CD4-positive, alpha-beta T cell (primary cell): ENCODE results near the gene POT1. TPM values are rescaled to one million over a fixed set of nuclear protein-coding genes. Genes with fewer than 3 reads are reported as not detected.

ENCODE experiments used
- ATAC-seq: fragments of 200-7000 bp; cut with Tn5 transposase; one replicate; pipeline ENCODE4 v1.10.0; 2022; ENCODE audit warnings: mild to moderate bottlenecking; ENCODE audit not compliant: poor library complexity
- CTCF ChIA-PET: fragments of 350-600 bp; sonication (Branson Sonifier 250); formaldehyde crosslinking; loops from one replicate; lab custom pipeline; 2021; ENCODE audit warnings: antibody characterized with exemption, inconsistent platforms; lab: Charles Lee
- POLR2A ChIA-PET: fragments of 350-600 bp; sonication (Branson Sonifier 250); formaldehyde crosslinking; loops from one replicate; lab custom pipeline; 2021; ENCODE audit warnings: antibody characterized with exemption, inconsistent platforms; lab: Charles Lee
- DNase-seq, 14 experiments: peaks; one replicate each; pipeline ENCODE4 v3.0.0-alpha.2; 2013 to 2020; ENCODE audit warnings: mixed read lengths in 2 of 14
- H3K27ac ChIP-seq, 2 donors: one replicate each; pipeline versions ENCODE4 v1.5.1 to v1.7.0; 2013; ENCODE audit warnings: low read length in 2 of 2, low read depth in 1 of 2, mild to moderate bottlenecking in 1 of 2
- H3K27me3 ChIP-seq, 2 experiments: 1 replicate in 1 of 2; 2 replicates in 1 of 2; pipeline versions ENCODE4 v1.6.1 to v1.7.0; 2013; ENCODE audit warnings: low read length in 2 of 2, control low read depth in 1 of 2, mild to moderate bottlenecking in 1 of 2, moderate library complexity in 1 of 2; ENCODE audit not compliant: insufficient read depth in 2 of 2, control insufficient read depth in 1 of 2
- H3K36me3 ChIP-seq: one replicate; pipeline ENCODE4 v1.6.1; 2013; ENCODE audit warnings: low read length, control low read depth; ENCODE audit not compliant: insufficient read depth
- H3K4me1 ChIP-seq: one replicate; pipeline ENCODE4 v1.6.1; 2013; ENCODE audit warnings: low read length, control low read depth; ENCODE audit not compliant: insufficient read depth
- H3K4me3 ChIP-seq: one replicate; pipeline ENCODE4 v1.5.1; 2013; ENCODE audit warnings: mild to moderate bottlenecking, low read length, moderate library complexity
- H3K9me3 ChIP-seq, 2 experiments: 1 replicate in 1 of 2; 2 replicates in 1 of 2; pipeline versions ENCODE4 v1.6.1 to v1.7.0; 2013; ENCODE audit warnings: low read length in 2 of 2, mild to moderate bottlenecking in 2 of 2, control low read depth in 1 of 2, moderate library complexity in 1 of 2; ENCODE audit not compliant: control insufficient read depth in 1 of 2, insufficient read depth in 1 of 2
- H3K27ac Mint-ChIP-seq: one replicate; pipeline ENCODE4 v1.8.0; 2020; ENCODE audit warnings: mixed read lengths
- H3K27me3 Mint-ChIP-seq: one replicate; pipeline ENCODE4 v1.8.0; 2021; ENCODE audit warnings: mixed read lengths
- H3K36me3 Mint-ChIP-seq: one replicate; pipeline ENCODE4 v1.8.0; 2021; ENCODE audit warnings: low read depth, mixed read lengths
- H3K4me1 Mint-ChIP-seq: one replicate; pipeline ENCODE4 v1.8.0; 2021; ENCODE audit warnings: low read depth, mixed read lengths
- H3K4me3 Mint-ChIP-seq: one replicate; pipeline ENCODE4 v1.8.0; 2020; ENCODE audit warnings: mild to moderate bottlenecking, mixed read lengths
- H3K9me3 Mint-ChIP-seq: one replicate; pipeline ENCODE4 v1.8.0; 2020; ENCODE audit warnings: mixed read lengths
- CTCF ChIP-seq: fragments of 200-600 bp; IDR thresholded peaks from one replicate; pipeline ENCODE4 v1.8.0; 2022; ENCODE audit warnings: antibody characterized with exemption, mild to moderate bottlenecking
- intact Hi-C, 2 experiments: fragments of 100-400 bp; cut with DNase I in 1 of 2; cut with micrococcal nuclease in 1 of 2; formaldehyde crosslinking; loops; one replicate each; pipeline versions ENCODE4 v1.15.1 to v1.9.0; 2023 to 2025; cut with DNase I, micrococcal nuclease
- total RNA-seq, 174 experiments: library from RNA in 2 of 174; stranded (reverse) in 2 of 174; gene quantifications; one replicate each; pipeline ENCODE4 v1.2.3 and lab custom pipeline; 2021 to 2026

Gene POT1
- total RNA-seq, 2 experiments from 2014 or later = 8.0 to 8.3 TPM

GRCh38 chr7:124811341-124811740 lies 118.3 kb downstream of the POT1 start:
- no peak for TF ChIP-seq CTCF
- Histone ChIP-seq H3K27me3 (no peaks in the 10 kb centered on the region), H3K36me3 (no peaks in the 10 kb centered on the region), H3K4me1 (no peaks in the 10 kb centered on the region), H3K27ac (no peak overlapping the region), H3K9me3 (no peaks in the 10 kb centered on the region), H3K4me3 (no peak overlapping the region)
- ChIA-PET POLR2A (no interaction called here), CTCF (no interaction called here)
- H3K9me3 Mint-ChIP-seq = no peaks in the 10 kb centered on the region
- no peaks in the 10 kb centered on the region for H3K36me3 Mint-ChIP-seq
- no peak overlapping the region for H3K4me3 Mint-ChIP-seq
- DNase-seq (no peak), ATAC-seq (no peak)
- H3K27me3 Mint-ChIP-seq = peaks cover 24% of the 10 kb centered on the region
- H3K4me1 Mint-ChIP-seq = no peaks in the 10 kb centered on the region
- intact Hi-C loops = no loop called here
- H3K27ac Mint-ChIP-seq = no peak overlapping the region

DNA sequence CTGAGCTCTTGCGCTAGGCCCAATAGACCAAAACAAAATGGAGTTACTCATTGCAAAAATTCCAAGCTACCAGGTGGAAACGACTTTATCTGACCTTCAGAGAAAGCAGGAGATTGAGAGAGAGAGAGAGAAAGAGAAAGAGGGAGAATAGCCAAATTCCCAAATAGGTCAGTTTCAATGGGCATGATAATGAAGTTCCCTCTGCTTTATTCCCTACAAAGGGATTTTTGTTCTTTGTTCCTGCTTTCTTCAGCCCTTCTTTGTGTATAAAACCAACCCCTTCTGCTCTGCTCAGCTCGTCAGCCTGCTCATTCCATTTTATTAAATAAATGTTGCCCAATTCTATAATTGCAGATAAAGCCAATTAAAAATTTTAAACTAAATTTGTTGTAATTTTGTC lies 119.0 kb downstream of the POT1 start:
- Histone ChIP-seq H3K36me3 (no peaks in the 10 kb centered on the region), H3K4me3 (no peak overlapping the region), H3K27me3 (no peaks in the 10 kb centered on the region), H3K4me1 (no peaks in the 10 kb centered on the region), H3K9me3 (no peaks in the 10 kb centered on the region), H3K27ac (no peak overlapping the region)
- DNase-seq = no peak
- Mint-ChIP-seq H3K9me3 (no peaks in the 10 kb centered on the region), H3K27ac (no peak overlapping the region), H3K36me3 (no peaks in the 10 kb centered on the region), H3K4me3 (no peak overlapping the region), H3K27me3 (peaks cover 24% of the 10 kb centered on the region), H3K4me1 (no peaks in the 10 kb centered on the region)
- ChIA-PET POLR2A (no interaction called here), CTCF (no interaction called here)
- intact Hi-C loops = no loop called here
- TF ChIP-seq CTCF = no peak
- ATAC-seq = no peak

DNA sequence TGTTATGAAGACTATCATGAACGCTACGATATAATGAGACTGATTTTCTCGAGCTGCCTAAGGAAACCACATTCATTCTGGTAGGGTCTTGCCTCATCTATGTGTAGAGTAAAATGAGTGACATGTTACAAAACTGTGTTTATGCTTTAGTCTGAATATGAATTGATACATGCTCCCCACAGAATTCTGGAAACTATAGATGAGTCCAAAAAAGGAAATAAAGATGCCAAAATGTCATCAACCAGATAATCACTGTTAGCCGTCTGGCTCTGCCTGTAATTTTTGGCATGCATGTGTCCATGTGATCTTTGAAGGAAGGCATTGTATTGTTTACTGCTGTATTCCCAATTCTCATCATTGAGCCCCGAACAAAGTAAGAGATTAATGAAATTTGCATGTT lies 121.4 kb downstream of the POT1 start:
- Mint-ChIP-seq H3K27me3 (peaks cover 22% of the 10 kb centered on the region), H3K4me3 (no peak overlapping the region), H3K36me3 (no peaks in the 10 kb centered on the region), H3K9me3 (no peaks in the 10 kb centered on the region), H3K4me1 (no peaks in the 10 kb centered on the region), H3K27ac (no peak overlapping the region)
- Histone ChIP-seq H3K36me3 (no peaks in the 10 kb centered on the region), H3K9me3 (no peaks in the 10 kb centered on the region), H3K27me3 (no peaks in the 10 kb centered on the region), H3K4me3 (no peak overlapping the region), H3K27ac (no peak overlapping the region), H3K4me1 (no peaks in the 10 kb centered on the region)
- intact Hi-C loops = no loop called here
- POLR2A ChIA-PET = no interaction called here
- no peak for ATAC-seq
- TF ChIP-seq CTCF = no peak
- CTCF ChIA-PET = no interaction called here
- DNase-seq = no peak
